PC-9 (cell line): ENCODE data around the gene DOCK1. TPM values are rescaled to one million over a fixed set of nuclear protein-coding genes. Genes with fewer than 3 reads are reported as not detected.

Source experiments
- BruUV-seq: library from RNA; stranded (reverse); fragments of 400-500 nt; replicated peaks from 2 replicates; lab custom pipeline; 2021; lab: Mats Ljungman, UMichigan
- CTCF ChIA-PET: fragments of 300-600 bp; sonication (Branson Sonifier 250); formaldehyde crosslinking; loops from one replicate; lab custom pipeline; 2022; ENCODE audit warnings: antibody characterized with exemption; lab: Charles Lee
- POLR2A ChIA-PET: fragments of 300-600 bp; sonication (Branson Sonifier 250); formaldehyde crosslinking; loops from one replicate; lab custom pipeline; 2022; ENCODE audit warnings: antibody characterized with exemption; ENCODE audit not compliant: unreplicated experiment; lab: Charles Lee
- DNase-seq, 2 experiments: peaks; one replicate each; pipeline versions ENCODE4 v3.0.0 to v3.0.0-alpha.2; 2015 to 2022; ENCODE audit warnings: mixed read lengths in 1 of 2
- H2AFZ ChIP-seq: fragments of 200-600 bp; sonication (generic); 2 replicates; pipeline ENCODE4 v1.8.1; 2017; ENCODE audit warnings: antibody characterized with exemption
- H3F3A ChIP-seq: fragments of 200-600 bp; sonication (generic); 2 replicates; pipeline ENCODE4 v1.8.1; 2017; ENCODE audit warnings: antibody characterized with exemption, mild to moderate bottlenecking, low read depth; ENCODE audit not compliant: insufficient read depth
- H3K27ac ChIP-seq: fragments of 200-600 bp; sonication (generic); 2 replicates; pipeline ENCODE4 v1.6.1; 2016; ENCODE audit warnings: mixed run types
- H3K27me3 ChIP-seq: fragments of 200-600 bp; sonication (generic); 2 replicates; pipeline ENCODE4 v1.6.1; 2016; ENCODE audit warnings: low read depth, mixed run types; ENCODE audit not compliant: insufficient read depth
- H3K36me3 ChIP-seq: fragments of 200-600 bp; sonication (generic); 2 replicates; pipeline ENCODE4 v1.6.1; 2016; ENCODE audit warnings: low read depth, mixed run types
- H3K4me1 ChIP-seq: fragments of 200-600 bp; sonication (generic); replicated peaks from 2 replicates; pipeline ENCODE4 v1.6.1; 2016; ENCODE audit warnings: mixed run types; ENCODE audit not compliant: insufficient read depth
- H3K4me2 ChIP-seq: fragments of 200-600 bp; sonication (generic); 2 replicates; pipeline ENCODE4 v1.6.1; 2017; ENCODE audit warnings: mixed run types
- H3K4me3 ChIP-seq: fragments of 200-600 bp; sonication (generic); 2 replicates; pipeline ENCODE4 v1.6.1; 2016; ENCODE audit warnings: mixed run types
- H3K79me2 ChIP-seq: fragments of 200-600 bp; sonication (generic); 2 replicates; pipeline ENCODE4 v1.6.1; 2017; ENCODE audit warnings: low read depth, mixed run types
- H3K9me2 ChIP-seq: fragments of 200-600 bp; sonication (generic); 2 replicates; pipeline ENCODE4 v1.8.1; 2017; ENCODE audit warnings: mild to moderate bottlenecking; ENCODE audit not compliant: insufficient read depth
- H3K9me3 ChIP-seq: fragments of 200-600 bp; sonication (generic); 2 replicates; pipeline ENCODE4 v1.8.1; 2016; ENCODE audit warnings: low read depth; ENCODE audit not compliant: insufficient read depth
- H4K20me1 ChIP-seq: fragments of 200-600 bp; sonication (generic); 2 replicates; pipeline ENCODE4 v1.8.1; 2017; ENCODE audit not compliant: insufficient read depth
- EZH2 ChIP-seq: fragments of 200-600 bp; sonication (generic); IDR thresholded peaks from 2 replicates; pipeline ENCODE4 v1.8.0; 2017; ENCODE audit warnings: antibody characterized with exemption, low read depth
- intact Hi-C: fragments of 100-400 bp; cut with micrococcal nuclease; formaldehyde crosslinking; loops from one replicate; pipeline ENCODE4 v1.10.0; 2022; ENCODE audit not compliant: unreplicated experiment
- total RNA-seq: library from RNA; stranded (reverse); gene quantifications from 2 replicates; pipeline ENCODE4 v1.2.3, GENCODE V29; 2021
- TF ChIP-seq, protein P1 (sequence below): fragments of 200-600 bp; sonication (generic); conservative IDR thresholded peaks from 2 replicates; pipeline ENCODE4 v1.6.1; 2017; ENCODE audit warnings: mixed run types, antibody characterized with exemption, mild to moderate bottlenecking, moderate library complexity

DOCK1 gene
- total RNA-seq, 1 experiment from 2014 or later: 24.8 TPM

DNA sequence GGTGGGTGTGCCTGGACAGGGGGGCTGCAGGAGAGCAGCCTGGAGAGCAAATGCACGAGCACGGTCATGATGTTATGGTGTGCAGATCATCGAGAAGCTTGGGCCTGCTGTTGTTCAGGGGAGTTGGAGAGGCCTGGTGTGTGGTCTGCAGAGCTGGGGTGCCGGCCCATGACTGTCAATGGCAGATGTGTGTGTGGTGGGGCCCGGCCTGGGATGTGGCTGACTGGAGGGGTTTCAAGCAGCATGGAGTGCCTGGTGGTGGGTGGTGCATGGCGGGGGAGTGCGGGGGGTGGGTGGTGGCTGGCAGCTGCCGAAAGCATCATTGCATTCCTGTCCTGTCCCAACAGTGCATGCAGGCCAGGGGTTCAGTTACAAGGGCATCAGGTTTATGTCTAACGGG is 122.6 kb downstream of the DOCK1 start:
- H3K27ac ChIP-seq: no peak overlapping the region

DNA sequence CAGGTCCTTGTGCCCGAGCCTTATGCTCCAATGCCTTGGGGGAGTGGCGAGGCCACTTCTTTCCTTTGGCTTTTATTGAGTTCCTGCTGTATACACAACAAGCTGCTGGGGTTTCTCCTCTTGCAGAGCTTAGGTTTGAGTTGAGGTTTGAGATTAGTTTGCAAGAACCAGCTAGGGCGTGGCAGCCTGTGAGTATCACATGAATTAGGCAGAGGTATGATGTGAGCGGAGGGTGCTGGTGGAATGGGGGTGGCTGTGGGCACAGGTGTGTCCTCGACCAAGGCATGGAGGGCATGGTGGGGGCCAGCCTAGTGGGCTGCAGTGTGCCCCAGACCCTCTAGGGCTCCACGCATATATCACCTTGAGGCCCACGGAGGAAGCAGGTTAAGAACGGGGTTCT is 123.3 kb downstream of the DOCK1 start:
- H3K27ac ChIP-seq: no peak overlapping the region
- H4K20me1 ChIP-seq: no peaks in the 10 kb centered on the region
- ChIA-PET POLR2A (no interaction called here), CTCF (interaction anchor here (0.7 kb wide), 1 partner anchor 1052 kb away, joined by 4 read pairs; no protein-coding TSS in a partner anchor)
- no peak overlapping the region for H3K4me2 ChIP-seq
- H3K27me3 ChIP-seq: no peaks in the 10 kb centered on the region
- no peak for DNase-seq
- H3K9me3 ChIP-seq: no peaks in the 10 kb centered on the region
- no peaks in the 10 kb centered on the region for H3F3A ChIP-seq
- no peaks in the 10 kb centered on the region for H3K9me2 ChIP-seq
- H3K4me1 ChIP-seq: no peaks in the 10 kb centered on the region
- H3K36me3 ChIP-seq: no peaks in the 10 kb centered on the region
- TF ChIP-seq, protein P1, sequence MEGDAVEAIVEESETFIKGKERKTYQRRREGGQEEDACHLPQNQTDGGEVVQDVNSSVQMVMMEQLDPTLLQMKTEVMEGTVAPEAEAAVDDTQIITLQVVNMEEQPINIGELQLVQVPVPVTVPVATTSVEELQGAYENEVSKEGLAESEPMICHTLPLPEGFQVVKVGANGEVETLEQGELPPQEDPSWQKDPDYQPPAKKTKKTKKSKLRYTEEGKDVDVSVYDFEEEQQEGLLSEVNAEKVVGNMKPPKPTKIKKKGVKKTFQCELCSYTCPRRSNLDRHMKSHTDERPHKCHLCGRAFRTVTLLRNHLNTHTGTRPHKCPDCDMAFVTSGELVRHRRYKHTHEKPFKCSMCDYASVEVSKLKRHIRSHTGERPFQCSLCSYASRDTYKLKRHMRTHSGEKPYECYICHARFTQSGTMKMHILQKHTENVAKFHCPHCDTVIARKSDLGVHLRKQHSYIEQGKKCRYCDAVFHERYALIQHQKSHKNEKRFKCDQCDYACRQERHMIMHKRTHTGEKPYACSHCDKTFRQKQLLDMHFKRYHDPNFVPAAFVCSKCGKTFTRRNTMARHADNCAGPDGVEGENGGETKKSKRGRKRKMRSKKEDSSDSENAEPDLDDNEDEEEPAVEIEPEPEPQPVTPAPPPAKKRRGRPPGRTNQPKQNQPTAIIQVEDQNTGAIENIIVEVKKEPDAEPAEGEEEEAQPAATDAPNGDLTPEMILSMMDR: no peak
- TF ChIP-seq EZH2: no peak
- no peak overlapping the region for H3K4me3 ChIP-seq
- BruUV-seq: no TSS peak
- intact Hi-C loops: no loop called here
- H2AFZ ChIP-seq: no peak overlapping the region
- H3K79me2 ChIP-seq: no peaks in the 10 kb centered on the region

More for the DNA sequence above, 122.6 kb downstream of the DOCK1 start:
- H3K9me2 ChIP-seq: no peaks in the 10 kb centered on the region
- no peak overlapping the region for H3K4me2 ChIP-seq
- H3K36me3 ChIP-seq: no peaks in the 10 kb centered on the region
- ChIA-PET POLR2A (no interaction called here), CTCF (no interaction called here)
- H3K4me1 ChIP-seq: no peaks in the 10 kb centered on the region
- no peak overlapping the region for H3K4me3 ChIP-seq
- no peak overlapping the region for H2AFZ ChIP-seq
- H4K20me1 ChIP-seq: no peaks in the 10 kb centered on the region
- no TSS peak for BruUV-seq
- intact Hi-C loops: no loop called here
- no peaks in the 10 kb centered on the region for H3K9me3 ChIP-seq
- no peaks in the 10 kb centered on the region for H3K79me2 ChIP-seq
- TF ChIP-seq, protein P1: no peak
- no peak for TF ChIP-seq EZH2
- no peak for DNase-seq
- no peaks in the 10 kb centered on the region for H3K27me3 ChIP-seq
- no peaks in the 10 kb centered on the region for H3F3A ChIP-seq

DNA sequence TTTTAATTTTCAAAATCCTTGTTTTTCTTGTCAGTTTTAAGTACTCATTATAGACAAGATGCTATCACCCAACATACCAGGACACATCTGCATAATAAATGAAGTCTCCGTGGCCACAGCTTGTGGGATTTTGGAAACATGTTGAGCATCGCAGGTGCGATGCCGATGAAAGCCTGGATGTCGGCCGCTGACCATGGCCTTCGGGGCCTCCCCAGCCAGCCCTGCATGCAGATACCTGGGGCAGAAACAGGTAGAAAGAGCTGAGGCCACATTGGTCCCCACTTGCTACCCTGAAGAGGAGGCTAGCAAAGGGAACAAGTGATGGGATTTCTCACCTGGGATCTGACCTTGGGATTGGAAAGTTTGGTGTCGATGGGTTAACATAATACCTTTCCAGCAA is 123.8 kb downstream of the DOCK1 start:
- no TSS peak for BruUV-seq
- Histone ChIP-seq H3K4me3 (no peak overlapping the region), H3K36me3 (no peaks in the 10 kb centered on the region), H3K4me1 (no peaks in the 10 kb centered on the region), H3K27ac (no peak overlapping the region), H3K79me2 (no peaks in the 10 kb centered on the region), H2AFZ (no peak overlapping the region), H4K20me1 (no peaks in the 10 kb centered on the region), H3K4me2 (no peak overlapping the region), H3K27me3 (no peaks in the 10 kb centered on the region), H3F3A (no peaks in the 10 kb centered on the region), H3K9me3 (no peaks in the 10 kb centered on the region), H3K9me2 (no peaks in the 10 kb centered on the region)
- ChIA-PET POLR2A (no interaction called here), CTCF (interaction anchor here (0.7 kb wide), 1 partner anchor 1052 kb away, joined by 4 read pairs; no protein-coding TSS in a partner anchor)
- TF ChIP-seq EZH2: no peak
- TF ChIP-seq, protein P1: no peak
- no peak for DNase-seq
- intact Hi-C loops: no loop called here
